Kidney tubule cell (primary cell): ENCODE data around the gene ECSCR.

Source experiments
- DNase-seq: peaks from one replicate; pipeline ENCODE4 v3.0.0-alpha.2; 2018; ENCODE audit warnings: low spot score

ECSCR gene

GRCh38 chr5:139473565-139473964 is 11.0 kb upstream of the ECSCR start:
- DNase-seq: no peak

GRCh38 chr5:139473105-139473504 is 10.6 kb upstream of the ECSCR start:
- no peak for DNase-seq

GRCh38 chr5:139472386-139473030 is 10.0 kb upstream of the ECSCR start:
- DNase-seq: no peak

- DNase-seq: no peak
Observed at GRCh38 chr5:139470821-139471300, 8.3 kb upstream of the ECSCR start, which contains the start of gene SMIM33. SMIM33 (plus strand) TSS chr5:139471004; CDS start chr5:139471122, 118 bp downstream.

GRCh38 chr5:139468421-139468931 is 5.9 kb upstream of the ECSCR start:
- no peak for DNase-seq

GRCh38 chr5:139461698-139462097 is 845 bp downstream of the ECSCR start:
- DNase-seq: peak; percentile 56

GRCh38 chr5:139461176-139461575 is 1.4 kb downstream of the ECSCR start:
- DNase-seq: no peak

- no peak for DNase-seq
Observed at GRCh38 chr5:139460455-139460854, 2.1 kb downstream of the ECSCR start.

- no peak for DNase-seq
Observed at GRCh38 chr5:139459451-139459934, 3.0 kb downstream of the ECSCR start.

- DNase-seq: peak; percentile 79
Observed at GRCh38 chr5:139458580-139459407, 3.7 kb downstream of the ECSCR start.

- no peak for DNase-seq
Observed at GRCh38 chr5:139457653-139458306, 4.8 kb downstream of the ECSCR start.

- DNase-seq: no peak
Observed at GRCh38 chr5:139457241-139457640, 5.3 kb downstream of the ECSCR start.

- no peak for DNase-seq
Observed at GRCh38 chr5:139456776-139457175, 5.8 kb downstream of the ECSCR start.

- DNase-seq: no peak
Observed at GRCh38 chr5:139454568-139455290, 7.8 kb downstream of the ECSCR start.

GRCh38 chr5:139453683-139454567 is 8.6 kb downstream of the ECSCR start:
- no peak for DNase-seq

GRCh38 chr5:139451878-139452660 is 10.5 kb downstream of the ECSCR start:
- DNase-seq: no peak

GRCh38 chr5:139451176-139451575 is 11.4 kb downstream of the ECSCR start:
- no peak for DNase-seq

- no peak for DNase-seq
Observed at GRCh38 chr5:139446956-139447779, 15.4 kb downstream of the ECSCR start.
